ENCODE data around the gene ITSN1. TPM values are rescaled to one million over a fixed set of nuclear protein-coding genes. Genes with fewer than 3 reads are reported as not detected.
A peak's percentile ranks its signal among the peaks of the same experiment; 100 is the strongest.

The ITSN1 gene
- total RNA-seq, 1 donor from 2014 or later, result 116 TPM

GRCh38 chr21:33940881-33941245, 298.6 kb downstream of the ITSN1 start:
- Mint-ChIP-seq H3K4me3 (ENCODE audit: low read depth) (no peak overlapping the region), H3K9me3 (ENCODE audit: low read depth) (peaks cover 9% of the 10 kb centered on the region), H3K4me1 (ENCODE audit: low read depth) (no peaks in the 10 kb centered on the region), H3K27me3 (no peaks in the 10 kb centered on the region), H3K36me3 (ENCODE audit: insufficient read depth) (peaks cover 18% of the 10 kb centered on the region), H3K27ac (peak overlapping the region; percentile 40)
- DNase-seq (ENCODE audit: low spot score, unreplicated experiment), result no peak
- TF ChIP-seq CTCF (IDR thresholded peaks at IDR 0.05; ENCODE audit: unreplicated experiment), result no peak

GRCh38 chr21:33942426-33942825, 300.1 kb downstream of the ITSN1 start:
- H3K27ac Mint-ChIP-seq, result no peak overlapping the region

GRCh38 chr21:33943293-33943692, 301.0 kb downstream of the ITSN1 start:
- Mint-ChIP-seq H3K27ac (no peak overlapping the region), H3K27me3 (no peaks in the 10 kb centered on the region), H3K9me3 (ENCODE audit: low read depth) (peaks cover 9% of the 10 kb centered on the region), H3K36me3 (ENCODE audit: insufficient read depth) (peaks cover 18% of the 10 kb centered on the region), H3K4me3 (ENCODE audit: low read depth) (no peak overlapping the region), H3K4me1 (ENCODE audit: low read depth) (peaks cover 15% of the 10 kb centered on the region)
- no peak for TF ChIP-seq CTCF (IDR thresholded peaks at IDR 0.05; ENCODE audit: unreplicated experiment)
- no peak for DNase-seq (ENCODE audit: low spot score, unreplicated experiment)

More at GRCh38 chr21:33942426-33942825, 300.1 kb downstream of the ITSN1 start:
- H3K27me3 Mint-ChIP-seq, result no peaks in the 10 kb centered on the region
- peaks cover 7% of the 10 kb centered on the region for H3K4me1 Mint-ChIP-seq (ENCODE audit: low read depth)
- H3K36me3 Mint-ChIP-seq (ENCODE audit: insufficient read depth), result peaks cover 18% of the 10 kb centered on the region
- peaks cover 9% of the 10 kb centered on the region for H3K9me3 Mint-ChIP-seq (ENCODE audit: low read depth)
- no peak for TF ChIP-seq CTCF (IDR thresholded peaks at IDR 0.05; ENCODE audit: unreplicated experiment)
- H3K4me3 Mint-ChIP-seq (ENCODE audit: low read depth), result no peak overlapping the region
- DNase-seq (ENCODE audit: low spot score, unreplicated experiment), result no peak

GRCh38 chr21:33944185-33944763, 302.0 kb downstream of the ITSN1 start:
- peaks cover 19% of the 10 kb centered on the region for H3K4me1 Mint-ChIP-seq (ENCODE audit: low read depth)
- no peak for DNase-seq (ENCODE audit: low spot score, unreplicated experiment)
- no peak overlapping the region for H3K27ac Mint-ChIP-seq
- peaks cover 9% of the 10 kb centered on the region for H3K9me3 Mint-ChIP-seq (ENCODE audit: low read depth)
- TF ChIP-seq CTCF (IDR thresholded peaks at IDR 0.05; ENCODE audit: unreplicated experiment), result no peak
- H3K4me3 Mint-ChIP-seq (ENCODE audit: low read depth), result no peak overlapping the region
- H3K36me3 Mint-ChIP-seq (ENCODE audit: insufficient read depth), result peaks cover 13% of the 10 kb centered on the region
- H3K27me3 Mint-ChIP-seq, result no peaks in the 10 kb centered on the region

- peaks cover 19% of the 10 kb centered on the region for H3K4me1 Mint-ChIP-seq (ENCODE audit: low read depth)
- no peak overlapping the region for H3K4me3 Mint-ChIP-seq (ENCODE audit: low read depth)
- peaks cover 14% of the 10 kb centered on the region for H3K36me3 Mint-ChIP-seq (ENCODE audit: insufficient read depth)
- H3K27me3 Mint-ChIP-seq, result no peaks in the 10 kb centered on the region
- peaks cover 9% of the 10 kb centered on the region for H3K9me3 Mint-ChIP-seq (ENCODE audit: low read depth)
- DNase-seq (ENCODE audit: low spot score, unreplicated experiment), result no peak
- no peak overlapping the region for H3K27ac Mint-ChIP-seq
- TF ChIP-seq CTCF (IDR thresholded peaks at IDR 0.05; ENCODE audit: unreplicated experiment), result no peak
These were observed 303.5 kb downstream of the ITSN1 start for GRCh38 chr21:33945652-33946270.
